Tibial artery (tissue), 4 donors: ENCODE data around the gene CPNE4.

ENCODE experiments used
- DNase-seq, 2 donors: peaks; one replicate each; pipeline ENCODE4 v3.0.0-alpha.2; 2019
- H3K27ac ChIP-seq, 2 donors: fragments of 200-600 bp; sonication (generic) in 1 of 2; 1 replicate in 1 of 2; 2 replicates in 1 of 2; pipeline ENCODE4 v1.5.1; 2018 to 2019; ENCODE audit warnings: mild to moderate bottlenecking in 1 of 2
- H3K27me3 ChIP-seq, 2 donors: fragments of 200-600 bp; sonication (generic) in 1 of 2; one replicate each; pipeline versions ENCODE4 v1.5.1 to v1.6.0; 2016 to 2019
- H3K36me3 ChIP-seq, 3 donors: fragments of 200-600 bp; sonication (generic) in 2 of 3; one replicate each; pipeline ENCODE4 v1.5.1; 2016 to 2019; ENCODE audit warnings: mild to moderate bottlenecking in 2 of 3
- H3K4me1 ChIP-seq, 4 donors: fragments of 200-600 bp; sonication (generic) in 2 of 4; 1 replicate in 3 of 4; 2 replicates in 1 of 4; pipeline ENCODE4 v1.5.1; 2016 to 2019
- H3K4me3 ChIP-seq, 2 donors: fragments of 200-600 bp; sonication (generic) in 1 of 2; 1 replicate in 1 of 2; 2 replicates in 1 of 2; pipeline ENCODE4 v1.5.1; 2018 to 2019; ENCODE audit warnings: mild to moderate bottlenecking in 2 of 2
- H3K9me3 ChIP-seq, 3 donors: fragments of 200-600 bp; sonication (generic) in 1 of 3; one replicate each; pipeline ENCODE4 v1.5.1; 2016 to 2019
- CTCF ChIP-seq, 2 experiments: fragments of 200-600 bp in 1 of 2; fragments of 450-650 bp in 1 of 2; IDR thresholded peaks; one replicate each; pipeline ENCODE4 v1.5.1; 2017 to 2019; ENCODE audit warnings: antibody characterized with exemption in 2 of 2, mild to moderate bottlenecking in 1 of 2, moderate library complexity in 1 of 2
- intact Hi-C: fragments of 100-400 bp; cut with DNase I; formaldehyde crosslinking; loops from one replicate; pipeline ENCODE4 v1.15.0; 2023; ENCODE audit warnings: low total_unique reads

The CPNE4 gene

GRCh38 chr3:131835906-131836305 is 198.9 kb downstream of the CPNE4 start:
- H3K27me3 ChIP-seq: no peaks in the 10 kb centered on the region
- no peak for DNase-seq
- no peak for TF ChIP-seq CTCF (IDR thresholded peaks at IDR 0.05)
- intact Hi-C loops: no loop called here
- H3K27ac ChIP-seq: no peak overlapping the region
- no peaks in the 10 kb centered on the region for H3K9me3 ChIP-seq
- no peaks in the 10 kb centered on the region for H3K4me1 ChIP-seq
- H3K36me3 ChIP-seq: no peaks in the 10 kb centered on the region
- no peak overlapping the region for H3K4me3 ChIP-seq

- H3K27me3 ChIP-seq: no peaks in the 10 kb centered on the region
- no peaks in the 10 kb centered on the region for H3K9me3 ChIP-seq
- DNase-seq: no peak
- no peak overlapping the region for H3K27ac ChIP-seq
- no peak overlapping the region for H3K4me3 ChIP-seq
- TF ChIP-seq CTCF (IDR thresholded peaks at IDR 0.05): no peak
- H3K36me3 ChIP-seq: no peaks in the 10 kb centered on the region
- intact Hi-C loops: no loop called here
- H3K4me1 ChIP-seq: no peaks in the 10 kb centered on the region
These were observed 203.2 kb downstream of the CPNE4 start for GRCh38 chr3:131831608-131832007.

- no peak overlapping the region for H3K4me3 ChIP-seq
- DNase-seq: no peak
- H3K27ac ChIP-seq: no peak overlapping the region
- no peaks in the 10 kb centered on the region for H3K9me3 ChIP-seq
- peaks cover 0 to 14% (median 0%) of the 10 kb centered on the region in 4 donors for H3K4me1 ChIP-seq
- H3K27me3 ChIP-seq: no peaks in the 10 kb centered on the region
- no peaks in the 10 kb centered on the region for H3K36me3 ChIP-seq
- intact Hi-C loops: no loop called here
- TF ChIP-seq CTCF (IDR thresholded peaks at IDR 0.05): no peak
These were observed 213.5 kb downstream of the CPNE4 start for GRCh38 chr3:131821191-131821762.

- Histone ChIP-seq H3K27me3 (no peaks in the 10 kb centered on the region), H3K36me3 (no peaks in the 10 kb centered on the region), H3K4me1 (peaks cover 0 to 14% (median 0%) of the 10 kb centered on the region in 4 donors), H3K27ac (no peak overlapping the region), H3K4me3 (no peak overlapping the region), H3K9me3 (no peaks in the 10 kb centered on the region)
- intact Hi-C loops: no loop called here
- no peak for TF ChIP-seq CTCF (IDR thresholded peaks at IDR 0.05)
- no peak for DNase-seq
These were observed 215.3 kb downstream of the CPNE4 start for GRCh38 chr3:131819381-131820055.

- intact Hi-C loops: no loop called here
- Histone ChIP-seq H3K36me3 (no peaks in the 10 kb centered on the region), H3K4me3 (no peak overlapping the region), H3K4me1 (no peaks in the 10 kb centered on the region), H3K27ac (no peak overlapping the region), H3K9me3 (no peaks in the 10 kb centered on the region), H3K27me3 (no peaks in the 10 kb centered on the region)
- TF ChIP-seq CTCF (IDR thresholded peaks at IDR 0.05): no peak
- no peak for DNase-seq
These were observed 222.4 kb downstream of the CPNE4 start for GRCh38 chr3:131812433-131812832.
